ENCODE measurements around the gene DLG1.

DLG1 gene

DNA sequence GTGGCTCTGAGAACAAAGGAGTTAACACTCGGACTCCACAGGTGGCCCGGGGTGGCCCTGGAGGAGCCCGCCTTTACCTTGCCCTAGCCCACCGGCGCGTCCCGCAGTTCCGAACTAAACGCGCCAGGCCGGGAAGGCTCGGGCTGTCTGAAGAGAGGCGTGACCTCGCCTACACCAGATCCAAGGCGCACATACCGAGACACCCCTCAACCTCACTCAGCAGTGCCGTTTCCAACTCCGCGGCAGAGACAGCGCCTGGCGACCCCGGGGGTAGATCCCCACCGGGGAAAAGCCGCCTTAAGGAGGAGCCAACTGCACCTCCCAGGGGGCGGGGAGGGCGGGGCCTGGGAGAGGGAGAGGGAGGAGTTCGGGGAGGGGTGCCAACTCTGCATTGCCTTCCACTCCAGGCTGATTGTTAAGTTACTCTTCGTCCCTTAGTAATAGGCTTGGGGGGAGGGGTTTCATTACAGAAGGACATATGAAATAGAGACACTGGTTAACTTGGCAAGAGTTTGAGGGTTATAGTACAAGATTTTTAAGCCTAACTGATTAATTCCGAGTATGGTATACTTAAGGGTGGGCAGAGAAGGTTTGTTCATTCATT lies at the start of gene DLG1:
DLG1 (minus strand) TSS at position 272 of the 604 bp plus-strand sequence. CDS start 1,408 bp downstream, outside the sequence.
- peak; percentile 55 to 75 for DNase-seq (ENCODE audit: low read depth in 2 of 2)

DNA sequence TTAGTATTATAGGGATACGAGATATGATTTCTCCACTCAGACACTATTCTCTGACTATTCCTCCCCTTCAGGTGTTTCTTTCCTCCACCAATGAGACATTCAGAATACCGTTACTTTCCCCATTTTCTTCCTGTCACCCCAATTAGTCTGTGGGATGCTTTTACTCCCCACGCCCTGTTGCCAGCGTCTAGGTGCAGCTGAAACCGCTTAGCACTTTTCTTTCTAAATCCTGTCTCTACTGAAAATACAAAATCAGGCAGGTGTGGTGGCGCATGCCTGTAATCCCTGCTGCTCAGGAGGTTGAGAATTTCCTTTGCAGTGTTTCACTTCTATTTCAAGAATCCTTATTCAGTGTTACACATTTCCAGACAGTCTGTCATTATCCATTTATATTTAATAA lies 49.6 kb upstream of the DLG1 start:
- no peak for DNase-seq (ENCODE audit: low read depth in 2 of 2)

DNA sequence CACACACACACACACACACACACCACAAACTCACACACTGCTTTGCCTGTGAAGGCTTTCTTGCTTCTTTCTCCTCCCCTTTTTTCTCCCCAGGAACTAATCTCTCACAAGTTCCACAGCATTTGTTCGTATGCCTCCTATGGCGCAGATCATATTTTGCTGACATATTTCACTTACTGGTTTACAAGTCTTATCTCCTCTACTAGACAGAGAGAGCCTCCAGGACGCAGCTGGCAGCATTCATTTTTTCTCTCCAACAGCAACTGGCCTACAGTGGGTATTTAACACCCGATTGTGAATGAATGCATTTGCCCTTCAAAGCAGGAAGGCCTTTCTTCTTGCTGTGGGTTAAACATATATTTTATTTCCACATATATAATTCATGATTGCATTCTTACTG lies 47.0 kb upstream of the DLG1 start:
- DNase-seq (ENCODE audit: low read depth in 2 of 2), result no peak

DNA sequence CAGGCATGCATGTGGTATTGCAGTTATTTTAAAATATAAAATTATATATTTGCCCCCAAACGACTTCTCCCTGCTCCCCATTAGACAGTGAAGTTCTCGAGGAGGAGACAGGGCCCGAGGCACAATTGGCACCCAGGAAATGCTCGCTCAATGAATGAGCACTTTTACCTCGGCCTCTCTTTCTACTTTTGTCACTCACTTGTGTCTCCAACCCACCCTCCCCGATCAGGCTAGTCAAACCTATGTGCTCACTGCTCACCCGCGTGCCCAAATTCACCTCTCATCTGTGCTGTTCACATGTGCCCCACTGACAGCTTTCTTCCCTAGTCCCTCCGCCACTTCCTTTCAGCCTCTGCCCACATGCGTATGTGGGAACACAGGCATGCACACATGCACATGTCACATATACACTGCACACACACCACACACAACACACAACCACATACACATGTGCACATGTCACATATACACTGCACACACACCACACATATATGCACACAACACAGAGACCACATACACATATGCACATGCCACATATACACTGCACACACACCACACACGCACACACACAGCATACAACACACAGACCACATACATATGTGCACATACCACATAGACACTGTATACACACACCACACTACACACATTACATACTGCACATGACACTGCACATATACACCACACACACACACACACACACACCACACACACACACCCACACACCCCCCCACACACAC lies 46.3 kb upstream of the DLG1 start:
- DNase-seq (ENCODE audit: low read depth in 2 of 2), result no peak

DNA sequence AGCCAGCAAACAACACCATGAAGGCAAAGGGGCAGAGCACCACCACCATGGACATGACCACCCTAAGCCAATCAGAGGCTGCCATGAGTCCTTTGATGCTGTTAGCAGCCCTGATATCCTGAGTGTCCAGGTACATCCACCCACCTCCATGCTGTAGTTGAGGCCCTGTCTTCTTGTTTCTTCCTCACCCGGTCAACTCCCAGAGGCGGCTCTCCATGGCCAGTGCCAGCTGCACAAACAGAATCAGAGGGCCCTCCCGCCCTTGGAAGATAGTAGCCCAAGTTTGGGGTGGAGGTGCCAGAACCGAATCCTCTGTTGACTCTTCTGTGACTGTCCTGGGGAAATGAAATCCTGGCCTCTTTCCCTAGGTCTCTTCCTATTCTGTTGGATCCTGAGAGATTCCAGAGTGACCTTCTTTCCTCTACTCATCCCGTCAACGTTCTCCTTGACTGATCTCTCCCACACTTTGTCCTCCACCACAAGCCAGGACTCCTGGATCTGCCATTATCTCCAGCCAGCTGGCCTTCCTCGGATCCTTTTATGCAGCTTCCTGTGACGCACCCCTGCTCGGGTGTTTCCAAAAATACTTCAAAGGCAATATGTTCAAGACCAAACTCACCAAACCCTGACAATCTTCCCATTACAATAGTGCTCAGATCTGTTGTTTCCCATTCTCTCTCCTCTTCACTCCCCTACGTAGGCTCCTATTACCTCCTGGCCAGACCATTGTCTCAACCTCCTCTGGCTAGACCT lies 45.4 kb upstream of the DLG1 start:
- DNase-seq (ENCODE audit: low read depth in 2 of 2), result no peak

DNA sequence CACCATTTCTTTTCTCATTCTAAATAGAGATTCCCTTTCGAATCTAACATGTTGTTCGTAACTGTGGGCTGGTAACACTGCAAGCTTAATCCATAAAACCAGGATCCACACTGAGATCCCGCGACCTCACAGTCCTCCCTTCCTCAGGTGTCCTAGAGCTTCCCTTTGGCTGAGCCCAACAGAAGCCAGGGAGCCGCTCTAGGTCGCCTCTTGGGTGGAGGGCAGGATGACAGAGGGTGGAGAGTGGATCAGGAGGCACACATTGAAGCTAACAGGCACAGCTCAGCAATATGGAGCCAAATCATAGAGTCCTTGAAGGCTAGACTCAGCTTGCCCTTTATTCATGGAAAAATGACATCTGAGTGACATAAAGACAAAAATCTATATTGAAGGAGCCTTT lies 44.7 kb upstream of the DLG1 start:
- no peak for DNase-seq (ENCODE audit: low read depth in 2 of 2)

DNA sequence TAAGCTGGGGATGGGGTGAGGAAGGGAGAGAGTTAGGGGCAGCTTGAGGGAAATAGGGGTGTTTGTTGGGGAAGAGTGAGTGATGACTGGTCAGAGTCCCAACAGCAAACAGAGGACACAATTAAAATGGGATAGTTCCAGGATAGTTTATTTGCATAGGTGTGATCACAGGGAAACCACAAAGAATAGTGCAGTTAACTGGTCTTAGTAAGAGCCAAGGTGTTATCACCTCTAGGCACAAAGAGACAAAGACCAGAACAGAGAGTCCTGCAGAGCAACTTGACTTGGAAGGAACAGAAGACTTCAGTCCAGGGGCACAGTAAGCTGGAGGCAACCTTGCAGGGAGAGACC lies 42.1 kb upstream of the DLG1 start:
- no peak for DNase-seq (ENCODE audit: low read depth in 2 of 2)

DNA sequence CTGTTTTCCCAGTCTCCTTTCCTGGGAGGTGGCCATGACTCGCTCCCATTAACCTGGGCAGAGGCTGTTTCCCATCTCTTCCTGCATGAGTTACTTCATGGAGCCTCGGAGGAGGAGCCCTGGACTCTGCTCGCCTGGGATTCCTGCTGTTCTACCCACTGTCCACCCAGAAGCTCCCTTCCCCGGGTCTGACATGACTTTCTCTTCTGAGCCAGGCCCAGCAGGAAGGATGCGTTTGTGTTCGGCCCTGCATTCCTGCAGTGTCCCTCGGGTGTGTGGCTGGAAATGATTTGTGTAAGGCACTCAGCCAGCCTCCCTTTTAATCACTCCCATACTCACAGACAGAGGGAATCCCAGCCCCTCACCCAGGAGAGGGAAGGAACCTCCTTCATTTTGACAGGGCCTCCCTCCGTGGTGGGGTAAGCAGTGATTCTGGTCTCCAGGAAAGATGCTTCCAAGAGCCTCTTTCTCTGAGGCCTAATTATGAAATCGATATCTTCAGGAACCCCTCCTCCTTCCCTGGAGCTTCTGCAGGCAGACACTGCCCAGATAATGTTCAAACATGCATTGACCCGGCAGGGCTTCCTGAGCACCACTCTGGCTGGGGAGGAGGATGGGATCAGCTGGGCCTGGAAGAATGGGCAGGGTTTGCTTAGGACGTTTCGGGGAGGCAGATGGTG lies 41.6 kb upstream of the DLG1 start:
- no peak for DNase-seq (ENCODE audit: low read depth in 2 of 2)

DNA sequence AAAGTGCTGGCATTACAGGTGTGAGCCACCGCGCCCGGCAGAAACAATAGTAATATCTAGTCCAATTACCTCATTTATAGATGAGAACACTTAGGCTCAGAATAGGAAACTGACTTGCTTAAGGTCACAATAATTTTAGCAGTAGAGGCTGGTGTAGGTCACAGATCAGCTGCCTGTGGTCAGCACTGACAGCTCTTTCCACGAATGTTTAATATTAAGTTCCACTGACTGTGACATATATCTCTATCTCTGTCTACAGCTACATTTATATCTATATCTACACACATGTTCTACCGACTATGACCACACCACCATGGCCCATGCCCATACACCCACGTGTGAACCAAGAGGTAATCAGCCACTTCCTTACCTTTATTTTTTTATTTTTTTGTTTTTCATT lies 40.2 kb upstream of the DLG1 start:
- DNase-seq (ENCODE audit: low read depth in 2 of 2), result no peak

DNA sequence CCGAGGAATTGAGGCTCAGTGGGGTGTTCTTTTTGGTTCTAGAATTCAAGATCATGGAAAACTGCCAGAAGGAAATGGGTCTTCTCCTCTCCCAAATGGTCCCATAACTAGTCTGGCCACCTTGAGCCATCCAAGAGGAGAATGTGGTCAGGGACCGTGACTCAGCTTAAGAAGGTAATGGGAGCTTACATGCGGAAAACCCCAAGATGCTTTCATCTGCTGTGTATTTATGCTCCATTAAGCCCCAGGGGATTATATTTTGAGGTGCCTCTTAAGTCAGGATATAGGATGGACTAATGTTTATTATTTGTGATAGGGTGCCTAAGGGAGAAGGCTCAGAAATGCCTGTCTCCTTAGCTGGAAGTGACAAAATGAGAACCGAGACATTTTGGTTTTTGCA lies 39.2 kb upstream of the DLG1 start:
- no peak for DNase-seq (ENCODE audit: low read depth in 2 of 2)

DNA sequence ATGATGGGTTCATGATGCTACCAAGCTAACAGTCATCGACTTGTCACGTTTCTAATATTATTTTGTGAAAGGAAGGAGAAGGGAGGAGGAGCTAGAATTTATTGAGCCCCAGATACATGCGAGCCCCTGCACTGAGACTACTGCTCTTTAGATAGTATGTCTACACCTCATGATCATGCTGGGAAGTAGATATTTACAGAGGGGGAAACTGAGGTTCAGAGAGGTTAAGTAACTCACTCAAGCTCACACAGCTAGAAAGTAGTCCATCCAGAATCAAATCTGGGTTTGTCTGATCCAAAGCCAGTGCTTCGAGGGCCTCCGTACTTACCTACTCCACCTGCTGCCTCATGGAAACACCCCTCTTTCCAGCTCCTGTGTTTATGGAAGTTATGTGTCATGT lies 38.8 kb upstream of the DLG1 start:
- DNase-seq (ENCODE audit: low read depth in 2 of 2), result no peak

DNA sequence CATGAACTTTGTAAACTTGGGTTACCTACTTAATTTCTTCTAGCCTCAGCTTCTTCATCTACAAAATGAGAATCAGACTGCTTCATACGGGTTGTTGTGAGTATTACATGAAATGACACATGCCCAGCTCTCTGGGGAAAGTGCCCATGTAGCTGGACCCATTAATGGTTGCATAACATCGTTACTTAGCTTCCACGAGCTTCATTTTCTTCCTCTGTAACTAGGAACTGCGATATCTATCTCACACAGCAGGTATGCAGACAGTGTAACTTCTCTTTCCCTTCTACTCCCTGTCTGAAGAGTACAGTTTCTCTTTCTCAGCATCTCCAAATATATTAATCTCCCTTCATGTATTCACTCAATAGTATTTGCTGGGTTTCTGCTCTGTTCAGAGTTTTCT lies 37.9 kb upstream of the DLG1 start:
- DNase-seq (ENCODE audit: low read depth in 2 of 2), result no peak

DNA sequence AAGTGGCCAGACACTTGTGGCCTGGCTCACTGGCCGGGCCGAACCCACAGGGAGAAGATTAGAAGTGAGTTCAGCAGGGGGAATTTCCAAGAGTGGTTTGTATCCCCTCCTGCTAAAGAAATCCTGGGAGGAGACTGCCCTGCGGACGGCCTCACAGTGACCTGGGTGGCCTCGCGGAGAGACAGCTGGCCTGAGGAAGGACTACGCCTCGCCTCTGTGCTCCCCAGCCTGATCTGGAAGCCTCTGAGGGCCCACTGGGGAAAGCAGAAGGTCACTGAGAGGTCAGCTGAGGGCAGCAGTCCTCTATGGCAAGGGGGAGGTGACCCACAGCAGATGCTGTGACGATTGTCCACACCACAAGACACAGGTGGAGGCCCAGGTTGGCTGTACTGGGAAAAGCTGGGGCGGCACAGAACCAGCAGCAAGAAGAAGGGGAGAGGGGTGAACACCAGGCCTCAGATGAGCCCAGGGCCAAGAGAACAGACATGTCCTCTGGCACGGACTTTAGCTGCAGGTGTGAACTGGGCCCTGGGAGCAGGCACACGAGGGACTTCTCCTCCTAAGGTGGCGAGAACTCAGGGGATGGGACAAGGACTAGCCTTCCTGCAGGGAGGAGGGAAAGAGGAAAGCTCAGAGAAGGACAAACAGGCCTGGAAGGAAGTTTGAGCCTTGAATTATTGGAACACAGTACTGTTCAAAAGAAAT lies 37.2 kb upstream of the DLG1 start:
- no peak for DNase-seq (ENCODE audit: low read depth in 2 of 2)

DNA sequence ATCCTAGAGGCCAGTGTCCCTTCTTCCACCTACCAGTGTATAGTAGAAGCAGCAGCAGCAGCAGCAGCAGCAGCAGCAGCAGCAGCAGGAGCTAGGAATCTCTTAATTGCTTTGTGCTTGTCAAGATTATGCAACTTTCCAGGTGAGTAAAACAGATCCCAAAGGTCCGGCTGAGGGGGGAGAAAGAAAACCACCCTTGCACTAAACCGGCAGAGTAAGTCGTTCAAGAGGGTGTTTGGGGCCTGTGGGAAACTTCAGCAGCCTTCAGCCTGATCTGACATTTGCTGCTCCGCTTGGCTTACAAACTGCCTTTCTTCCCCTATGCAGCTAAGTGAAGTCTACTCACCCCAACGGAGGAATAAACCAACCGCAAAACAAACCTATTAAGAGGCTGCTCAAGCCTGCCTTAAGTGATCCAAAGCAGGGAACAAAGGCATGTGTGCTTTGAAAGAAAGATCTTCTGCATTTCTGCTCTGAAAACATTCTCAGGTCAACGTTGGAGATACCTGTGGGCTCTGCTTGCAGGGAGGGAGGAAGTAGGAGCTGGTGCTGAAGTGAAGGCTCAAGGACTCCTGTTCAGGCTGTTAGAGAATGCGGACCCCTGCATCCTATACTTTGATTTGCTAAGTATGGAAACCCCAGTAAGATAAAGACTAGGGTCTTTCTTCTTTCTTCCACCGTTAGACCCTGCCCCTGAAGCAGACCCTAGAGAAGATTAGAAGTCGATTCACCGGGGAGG lies 35.7 kb upstream of the DLG1 start:
- no peak for DNase-seq (ENCODE audit: low read depth in 2 of 2)

DNA sequence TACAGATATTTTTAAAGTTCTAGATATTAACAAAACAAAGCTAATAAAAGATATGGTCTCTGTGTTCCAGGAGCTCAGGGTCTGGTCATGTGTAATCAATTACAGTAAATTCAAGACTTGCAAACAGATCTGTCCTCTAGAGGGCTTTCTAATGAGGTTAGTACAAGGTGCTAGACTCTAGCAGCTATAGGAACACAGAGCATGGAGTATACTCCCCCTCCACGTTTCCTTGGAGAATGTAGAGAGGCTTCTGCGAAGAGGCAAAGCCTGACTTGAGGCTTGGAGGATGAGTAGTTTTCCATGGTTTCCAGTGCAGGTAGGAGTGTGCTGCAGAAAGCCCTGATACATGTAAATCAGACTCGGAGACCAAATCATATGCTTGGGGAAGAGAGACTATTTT lies 32.7 kb upstream of the DLG1 start:
- no peak for DNase-seq (ENCODE audit: low read depth in 2 of 2)

DNA sequence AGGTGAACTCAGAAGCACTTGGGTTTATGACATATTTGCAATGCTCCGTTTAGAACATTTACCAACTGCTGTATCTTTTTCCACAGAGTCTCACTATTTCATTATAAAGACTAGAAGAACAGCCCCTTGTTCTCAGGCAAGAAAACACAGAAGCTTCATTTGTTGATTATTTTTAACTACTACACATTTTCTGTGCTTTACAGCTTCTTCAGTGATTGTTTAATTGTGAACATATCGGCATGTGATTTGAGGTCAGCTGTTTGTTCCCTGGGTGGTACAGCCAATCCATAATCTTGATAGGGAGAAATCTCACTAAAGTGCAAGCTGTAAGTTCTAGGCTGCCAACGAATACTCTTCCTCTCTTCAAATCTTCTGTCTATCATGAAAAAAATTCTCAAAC lies 31.0 kb upstream of the DLG1 start:
- DNase-seq (ENCODE audit: low read depth in 2 of 2), result no peak

DNA sequence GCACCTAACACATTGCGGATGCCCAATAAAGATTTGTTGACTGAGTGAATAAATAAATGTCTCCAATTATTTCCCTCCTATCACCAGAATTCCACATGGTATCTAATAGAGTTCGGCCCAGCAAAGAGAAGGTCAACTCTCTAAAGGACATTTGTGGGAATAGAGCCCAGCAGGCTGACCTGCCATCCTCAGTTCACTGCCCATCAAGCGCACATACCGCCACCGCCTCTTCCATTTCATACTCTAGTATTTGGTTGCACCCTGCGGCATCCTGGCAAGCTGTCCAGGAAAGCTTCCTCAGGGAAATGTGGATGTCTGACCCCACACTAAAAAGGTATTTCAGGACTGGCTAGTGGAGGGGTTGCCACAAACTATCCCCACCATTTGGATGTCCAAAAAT lies 29.8 kb upstream of the DLG1 start:
- DNase-seq (ENCODE audit: low read depth in 2 of 2), result no peak

DNA sequence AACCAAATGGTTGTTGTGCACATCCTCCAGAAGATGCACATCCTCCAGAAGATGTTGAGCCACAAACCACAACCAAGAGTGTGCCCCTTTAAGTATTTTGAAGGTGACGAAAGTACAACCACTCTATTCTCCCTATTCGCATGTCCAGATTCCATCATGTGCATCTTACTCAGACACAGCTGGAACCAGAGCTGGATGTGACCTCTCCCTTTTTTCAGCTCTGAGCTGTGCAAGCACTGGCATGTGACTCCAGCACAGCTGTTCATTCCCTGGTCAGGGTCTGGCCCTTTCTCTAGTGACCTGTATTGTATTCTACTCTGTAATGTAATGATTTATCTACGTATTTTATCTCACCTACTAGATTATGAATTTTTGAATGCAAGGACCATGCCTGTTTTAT lies 29.3 kb upstream of the DLG1 start:
- DNase-seq (ENCODE audit: low read depth in 2 of 2), result no peak

DNA sequence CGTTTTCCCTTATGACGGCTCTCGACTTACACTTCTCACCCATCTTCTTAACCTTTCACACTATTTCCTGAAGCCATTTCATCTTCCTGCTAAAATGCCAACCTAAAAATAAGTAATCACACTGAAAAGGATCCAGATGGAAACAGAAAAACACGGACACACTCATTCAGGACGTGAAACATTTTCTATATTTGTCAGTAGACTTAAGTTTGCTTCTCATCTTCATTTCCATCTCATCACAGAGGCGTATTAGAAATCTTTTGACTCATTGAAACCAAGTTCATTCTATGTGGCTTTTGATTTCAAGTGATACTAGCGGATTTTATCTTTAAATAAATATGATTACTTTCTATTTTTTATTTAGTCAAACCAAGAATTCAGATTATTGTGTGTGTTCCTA lies 27.4 kb upstream of the DLG1 start:
- no peak for DNase-seq (ENCODE audit: low read depth in 2 of 2)

DNA sequence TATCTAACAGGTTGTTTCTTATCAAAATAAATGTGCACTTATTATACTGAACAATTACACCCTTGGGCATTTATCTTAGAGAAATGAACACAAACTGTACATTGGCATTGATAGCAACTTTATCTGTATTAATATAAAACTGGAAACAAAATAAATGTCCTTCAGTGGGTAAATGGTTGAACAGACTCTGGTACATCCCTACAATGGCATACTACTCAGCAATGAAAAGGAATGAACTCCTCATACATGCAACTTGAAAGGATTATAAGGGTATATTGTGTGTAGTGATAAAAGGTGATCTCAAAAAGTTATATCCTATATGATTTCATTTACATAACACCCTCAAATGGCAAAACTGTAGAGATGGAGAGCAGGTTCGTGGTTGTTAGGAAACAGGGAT lies 23.7 kb upstream of the DLG1 start:
- DNase-seq (ENCODE audit: low read depth in 2 of 2), result no peak

DNA sequence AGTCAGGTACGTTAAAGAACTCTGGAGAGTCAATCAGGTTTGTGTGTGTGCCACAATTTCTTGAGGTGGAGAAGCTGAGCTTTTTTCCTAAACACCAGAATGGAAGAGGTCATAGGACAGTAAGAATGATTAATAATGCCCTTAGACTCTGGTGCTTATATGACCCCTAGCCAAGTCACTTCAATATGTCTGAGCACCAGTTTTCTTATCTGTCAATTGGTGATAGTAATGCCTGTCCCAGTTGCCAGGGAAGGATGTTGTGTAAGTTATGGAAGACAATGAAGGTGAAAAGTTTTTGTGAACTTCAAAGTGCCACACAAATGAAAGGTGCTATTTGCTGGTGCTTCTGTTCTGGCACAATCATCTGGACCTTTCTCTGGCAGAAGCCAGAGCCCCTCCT lies 22.2 kb upstream of the DLG1 start:
- DNase-seq (ENCODE audit: low read depth in 2 of 2), result no peak
